MM.1S (cell line): Measurements from ENCODE around the gene ZNF804A.
A peak's percentile ranks its signal among the peaks of the same experiment; 100 is the strongest.

Experiments
- DNase-seq: peaks from one replicate; pipeline ENCODE4 v3.0.0-alpha.2; 2015
- H2AFZ ChIP-seq: fragments of 300-600 bp; sonication (generic); 2 replicates; pipeline ENCODE4 v1.6.0; 2016; ENCODE audit warnings: antibody characterized with exemption, low read length
- H3F3A ChIP-seq: fragments of 300-600 bp; sonication (generic); 2 replicates; pipeline ENCODE4 v1.6.1; 2016; ENCODE audit warnings: mild to moderate bottlenecking, antibody characterized with exemption, low read length, moderate library complexity, mixed read lengths; ENCODE audit not compliant: insufficient read depth
- H3K27ac ChIP-seq: fragments of 300-600 bp; sonication (generic); 2 replicates; pipeline ENCODE4 v1.5.1; 2016; ENCODE audit warnings: mild to moderate bottlenecking, low read length
- H3K27me3 ChIP-seq: fragments of 300-600 bp; sonication (generic); replicated peaks from 2 replicates; pipeline ENCODE4 v1.6.0; 2016; ENCODE audit warnings: low read length; ENCODE audit not compliant: insufficient read depth
- H3K36me3 ChIP-seq: fragments of 300-600 bp; sonication (generic); replicated peaks from 2 replicates; pipeline ENCODE4 v1.6.1; 2016; ENCODE audit warnings: mild to moderate bottlenecking, low read length, mixed read lengths; ENCODE audit not compliant: insufficient read depth
- H3K4me1 ChIP-seq: fragments of 300-600 bp; sonication (generic); 2 replicates; pipeline ENCODE4 v1.6.1; 2016; ENCODE audit warnings: low read length, mixed read lengths
- H3K4me2 ChIP-seq: fragments of 300-600 bp; sonication (generic); 2 replicates; pipeline ENCODE4 v1.6.0; 2016; ENCODE audit warnings: low read depth, low read length
- H3K4me3 ChIP-seq: fragments of 300-600 bp; sonication (generic); 2 replicates; pipeline ENCODE4 v1.5.1; 2016; ENCODE audit warnings: low read length, mixed read lengths
- H3K79me2 ChIP-seq: fragments of 300-600 bp; sonication (generic); 2 replicates; pipeline ENCODE4 v1.6.1; 2016; ENCODE audit warnings: mixed run types, low read length, mixed read lengths
- H3K9ac ChIP-seq: fragments of 300-600 bp; sonication (generic); 2 replicates; pipeline ENCODE4 v1.6.1; 2016; ENCODE audit warnings: low read length, mixed read lengths
- H3K9me2 ChIP-seq: fragments of 300-600 bp; sonication (generic); replicated peaks from 2 replicates; pipeline ENCODE4 v1.6.1; 2016; ENCODE audit warnings: mild to moderate bottlenecking, low read length, mixed read lengths; ENCODE audit not compliant: insufficient read depth
- H3K9me3 ChIP-seq: fragments of 300-600 bp; sonication (generic); replicated peaks from 2 replicates; pipeline ENCODE4 v1.6.1; 2016; ENCODE audit warnings: mild to moderate bottlenecking, low read length, mixed read lengths; ENCODE audit not compliant: insufficient read depth
- H4K20me1 ChIP-seq: fragments of 300-600 bp; sonication (generic); 2 replicates; pipeline ENCODE4 v1.6.1; 2016; ENCODE audit warnings: mild to moderate bottlenecking, low read length, moderate library complexity, mixed read lengths; ENCODE audit not compliant: insufficient read depth
- EZH2 ChIP-seq: fragments of 300-600 bp; sonication (generic); optimal IDR thresholded peaks from 2 replicates; pipeline ENCODE3; 2017; ENCODE audit warnings: low read depth, mild to moderate bottlenecking, antibody characterized with exemption, low read length, mixed read lengths
- EZH2phosphoT487 ChIP-seq: fragments of 300-600 bp; sonication (generic); IDR thresholded peaks from 2 replicates; pipeline ENCODE4 v1.6.1; 2018; ENCODE audit warnings: antibody characterized with exemption, low read length
- TF ChIP-seq, protein P1 (sequence below): fragments of 300-600 bp; sonication (generic); IDR thresholded peaks from 2 replicates; pipeline ENCODE4 v1.5.1; 2016; ENCODE audit warnings: antibody characterized with exemption, low read length, mixed read lengths

Gene ZNF804A

DNA sequence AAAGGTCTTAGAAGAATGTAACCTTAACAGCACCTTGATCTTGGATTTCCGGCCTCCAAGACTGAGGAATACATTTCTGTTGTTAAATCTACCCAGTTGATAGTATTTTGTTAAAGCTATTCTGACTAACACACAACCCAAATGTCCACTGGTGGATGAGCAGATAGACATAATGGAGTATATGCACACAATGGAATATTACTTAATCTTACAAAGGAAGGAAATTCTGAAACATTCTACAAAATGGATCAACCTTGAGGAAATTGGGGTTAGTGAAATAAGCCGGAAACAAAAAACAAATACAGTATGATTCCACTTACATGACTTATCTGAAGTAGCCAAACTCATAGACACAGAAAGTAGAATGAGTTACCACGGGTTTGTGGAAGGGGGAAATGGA, 168.7 kb downstream of the ZNF804A start:
- no peaks in the 10 kb centered on the region for H3K27me3 ChIP-seq
- no peaks in the 10 kb centered on the region for H3K9me2 ChIP-seq
- no peak overlapping the region for H3K4me3 ChIP-seq
- H3K4me1 ChIP-seq, result peaks cover 7% of the 10 kb centered on the region
- no peak overlapping the region for H3K27ac ChIP-seq
- no peak for DNase-seq
- TF ChIP-seq, protein P1, sequence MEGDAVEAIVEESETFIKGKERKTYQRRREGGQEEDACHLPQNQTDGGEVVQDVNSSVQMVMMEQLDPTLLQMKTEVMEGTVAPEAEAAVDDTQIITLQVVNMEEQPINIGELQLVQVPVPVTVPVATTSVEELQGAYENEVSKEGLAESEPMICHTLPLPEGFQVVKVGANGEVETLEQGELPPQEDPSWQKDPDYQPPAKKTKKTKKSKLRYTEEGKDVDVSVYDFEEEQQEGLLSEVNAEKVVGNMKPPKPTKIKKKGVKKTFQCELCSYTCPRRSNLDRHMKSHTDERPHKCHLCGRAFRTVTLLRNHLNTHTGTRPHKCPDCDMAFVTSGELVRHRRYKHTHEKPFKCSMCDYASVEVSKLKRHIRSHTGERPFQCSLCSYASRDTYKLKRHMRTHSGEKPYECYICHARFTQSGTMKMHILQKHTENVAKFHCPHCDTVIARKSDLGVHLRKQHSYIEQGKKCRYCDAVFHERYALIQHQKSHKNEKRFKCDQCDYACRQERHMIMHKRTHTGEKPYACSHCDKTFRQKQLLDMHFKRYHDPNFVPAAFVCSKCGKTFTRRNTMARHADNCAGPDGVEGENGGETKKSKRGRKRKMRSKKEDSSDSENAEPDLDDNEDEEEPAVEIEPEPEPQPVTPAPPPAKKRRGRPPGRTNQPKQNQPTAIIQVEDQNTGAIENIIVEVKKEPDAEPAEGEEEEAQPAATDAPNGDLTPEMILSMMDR, result no peak
- TF ChIP-seq EZH2phosphoT487 (no peak), EZH2 (no peak)
- H2AFZ ChIP-seq, result no peak overlapping the region
- H3K9me3 ChIP-seq, result no peaks in the 10 kb centered on the region
- H4K20me1 ChIP-seq, result no peaks in the 10 kb centered on the region
- no peak overlapping the region for H3K9ac ChIP-seq
- H3K79me2 ChIP-seq, result no peaks in the 10 kb centered on the region
- no peaks in the 10 kb centered on the region for H3K36me3 ChIP-seq
- no peaks in the 10 kb centered on the region for H3F3A ChIP-seq
- H3K4me2 ChIP-seq, result no peak overlapping the region

DNA sequence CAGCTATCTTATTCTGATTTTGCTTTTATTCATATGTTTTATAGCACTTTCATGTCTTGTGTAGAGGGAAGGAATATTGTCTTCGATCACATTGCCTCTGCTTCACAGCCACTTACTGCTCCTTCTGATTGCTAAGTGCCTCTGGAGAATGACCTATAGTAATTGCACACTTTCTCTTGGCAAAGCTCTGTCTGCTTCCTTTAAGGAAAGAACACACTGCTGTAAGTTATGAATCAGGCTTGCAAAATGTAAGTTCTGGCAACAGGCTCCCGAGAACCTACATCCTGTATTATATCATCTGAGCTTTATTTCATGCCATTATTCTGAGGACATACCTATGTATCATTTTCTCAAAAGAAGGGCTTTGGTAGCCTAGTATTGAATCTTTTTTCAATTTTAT, 170.7 kb downstream of the ZNF804A start:
- no peaks in the 10 kb centered on the region for H3K27me3 ChIP-seq
- no peak overlapping the region for H2AFZ ChIP-seq
- H3K9me2 ChIP-seq, result no peaks in the 10 kb centered on the region
- no peaks in the 10 kb centered on the region for H3K79me2 ChIP-seq
- no peaks in the 10 kb centered on the region for H3K36me3 ChIP-seq
- no peak overlapping the region for H3K9ac ChIP-seq
- H3K27ac ChIP-seq, result no peak overlapping the region
- no peak overlapping the region for H3K4me2 ChIP-seq
- DNase-seq, result no peak
- no peaks in the 10 kb centered on the region for H3F3A ChIP-seq
- no peaks in the 10 kb centered on the region for H3K9me3 ChIP-seq
- TF ChIP-seq EZH2, result no peak
- TF ChIP-seq, protein P1, result no peak
- TF ChIP-seq EZH2phosphoT487, result no peak
- no peaks in the 10 kb centered on the region for H4K20me1 ChIP-seq
- H3K4me3 ChIP-seq, result no peak overlapping the region
- peaks cover 7% of the 10 kb centered on the region for H3K4me1 ChIP-seq

DNA sequence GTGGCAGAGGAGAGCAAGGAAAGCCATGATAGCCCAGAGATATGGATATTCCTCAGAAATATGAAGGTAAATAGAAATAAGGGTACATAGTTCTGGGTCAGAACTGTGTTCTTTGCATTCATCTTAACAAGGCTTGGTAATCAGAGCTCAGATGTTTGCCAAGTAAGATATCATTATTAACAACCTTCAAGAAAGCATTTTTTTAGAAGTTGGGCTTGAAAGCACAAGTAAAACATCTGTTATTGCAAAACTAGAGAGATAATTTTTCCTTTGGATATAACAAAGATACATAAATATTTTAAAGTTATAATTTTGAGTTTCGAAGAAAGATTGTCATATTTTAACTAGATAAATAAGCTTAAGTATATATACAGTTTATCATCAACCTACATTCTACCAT, 171.4 kb downstream of the ZNF804A start:
- Histone ChIP-seq H3K79me2 (no peaks in the 10 kb centered on the region), H2AFZ (no peak overlapping the region), H3K4me2 (no peak overlapping the region), H3K9me3 (no peaks in the 10 kb centered on the region), H3F3A (no peaks in the 10 kb centered on the region), H3K9ac (no peak overlapping the region), H3K4me3 (no peak overlapping the region), H3K27ac (no peak overlapping the region), H3K27me3 (no peaks in the 10 kb centered on the region), H3K36me3 (no peaks in the 10 kb centered on the region), H3K4me1 (peaks cover 7% of the 10 kb centered on the region), H3K9me2 (no peaks in the 10 kb centered on the region), H4K20me1 (no peaks in the 10 kb centered on the region)
- TF ChIP-seq EZH2phosphoT487 (no peak), EZH2 (no peak)
- TF ChIP-seq, protein P1, result no peak
- no peak for DNase-seq

DNA sequence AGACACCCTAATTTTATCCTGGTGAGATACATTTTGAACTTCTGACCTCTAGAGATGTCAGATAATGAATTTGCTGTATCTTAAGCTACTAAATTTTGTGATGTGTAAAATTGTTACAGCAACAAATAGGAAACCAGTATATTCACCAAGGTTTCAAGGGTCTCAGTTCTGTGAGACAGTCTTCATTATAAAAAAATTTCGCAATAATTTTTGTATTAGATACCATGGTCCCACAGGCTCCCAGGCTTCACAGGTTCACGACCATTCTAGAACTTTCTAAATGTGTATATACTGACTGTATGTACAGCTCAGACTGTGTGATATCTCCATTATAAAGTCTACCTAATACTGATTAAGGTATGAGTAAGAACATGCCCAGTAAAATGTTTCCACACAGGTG, 181.4 kb downstream of the ZNF804A start:
- no peak overlapping the region for H2AFZ ChIP-seq
- H3K4me3 ChIP-seq, result no peak overlapping the region
- no peak overlapping the region for H3K9ac ChIP-seq
- no peak for DNase-seq
- H3K27ac ChIP-seq, result peak overlapping the region; percentile 31; the same call in 1 of the 2 replicates
- H3K4me2 ChIP-seq, result no peak overlapping the region
- peaks cover 6% of the 10 kb centered on the region for H3K4me1 ChIP-seq
- peaks cover 4% of the 10 kb centered on the region; the same call in 1 of the 2 replicates for H3F3A ChIP-seq
- no peaks in the 10 kb centered on the region for H3K9me2 ChIP-seq
- H3K36me3 ChIP-seq, result no peaks in the 10 kb centered on the region
- no peaks in the 10 kb centered on the region for H3K9me3 ChIP-seq
- TF ChIP-seq EZH2phosphoT487 (no peak), EZH2 (no peak)
- TF ChIP-seq, protein P1, result no peak
- H3K27me3 ChIP-seq, result no peaks in the 10 kb centered on the region
- H4K20me1 ChIP-seq, result no peaks in the 10 kb centered on the region
- no peaks in the 10 kb centered on the region for H3K79me2 ChIP-seq
